Ascending aorta (tissue), 2 donors: Measurements from ENCODE around the gene FAM174C. TPM values are rescaled to one million over a fixed set of nuclear protein-coding genes. Genes with fewer than 3 reads are reported as not detected.
"Not testable (repeated sequence)": the region's sequence is repeated elsewhere in the genome, so short reads cannot be mapped to it uniquely, and the experiment has no call there.

Experiments used
- DNase-seq, 2 donors: peaks; one replicate each; pipeline ENCODE4 v3.0.0-alpha.2; 2019; ENCODE audit warnings: low spot score in 2 of 2
- H3K27ac ChIP-seq, 2 donors: fragments of 200-600 bp; sonication (generic); one replicate each; pipeline ENCODE4 v1.5.1; 2016 to 2017; ENCODE audit warnings: mild to moderate bottlenecking in 1 of 2
- H3K27me3 ChIP-seq: fragments of 200-600 bp; sonication (generic); one replicate; pipeline ENCODE4 v1.5.1; 2017
- H3K36me3 ChIP-seq, 2 donors: fragments of 200-600 bp; sonication (generic); one replicate each; pipeline ENCODE4 v1.5.1; 2016
- H3K4me1 ChIP-seq, 2 donors: fragments of 200-600 bp; sonication (generic); one replicate each; pipeline ENCODE4 v1.5.1; 2016 to 2017; ENCODE audit warnings: mild to moderate bottlenecking in 1 of 2
- H3K4me3 ChIP-seq, 2 donors: fragments of 200-600 bp; sonication (generic); one replicate each; pipeline ENCODE4 v1.5.1; 2016 to 2017; ENCODE audit warnings: mild to moderate bottlenecking in 1 of 2
- H3K9me3 ChIP-seq, 2 donors: fragments of 200-600 bp; sonication (generic); one replicate each; pipeline ENCODE4 v1.5.1; 2016
- CTCF ChIP-seq, 3 experiments: fragments of 200-600 bp in 2 of 3; fragments of 450-650 bp in 1 of 3; sonication (generic) in 2 of 3; IDR thresholded peaks; one replicate each; pipeline ENCODE4 v1.5.1; 2016 to 2019; ENCODE audit warnings: antibody characterized with exemption in 3 of 3, mild to moderate bottlenecking in 1 of 3, moderate library complexity in 1 of 3
- intact Hi-C: fragments of 100-400 bp; cut with DNase I; formaldehyde crosslinking; loops from one replicate; pipeline ENCODE4 v1.15.1; 2023
- total RNA-seq: library from RNA; depleted of rRNA; stranded (reverse); fragments of >200 nt; gene quantifications from one replicate; pipeline ENCODE4 v1.1.0, GENCODE V29; 2016

The FAM174C gene
- total RNA-seq, 1 donor from 2014 or later: 156 TPM

- Histone ChIP-seq H3K27ac (no peak overlapping the region), H3K9me3 (no peaks in the 10 kb centered on the region), H3K36me3 (no peaks in the 10 kb centered on the region), H3K4me3 (no peak overlapping the region), H3K27me3 (peaks cover 15% of the 10 kb centered on the region), H3K4me1 (peaks cover 3% of the 10 kb centered on the region in 2 donors)
- TF ChIP-seq CTCF (IDR thresholded peaks at IDR 0.05): no peak
- intact Hi-C loops: no loop called here
- no peak for DNase-seq
These were observed 22.9 kb downstream of the FAM174C start for GRCh38 chr19:1298235-1298634.

- Histone ChIP-seq H3K27ac (no peak overlapping the region), H3K27me3 (peaks cover 5% of the 10 kb centered on the region), H3K9me3 (no peaks in the 10 kb centered on the region), H3K4me1 (peaks cover 3% of the 10 kb centered on the region in 2 donors), H3K36me3 (no peaks in the 10 kb centered on the region), H3K4me3 (no peak overlapping the region)
- no peak for TF ChIP-seq CTCF (IDR thresholded peaks at IDR 0.05)
- intact Hi-C loops: no loop called here
- DNase-seq: no peak
These were observed 24.5 kb downstream of the FAM174C start for GRCh38 chr19:1299801-1300200.

- no peak for DNase-seq
- TF ChIP-seq CTCF (IDR thresholded peaks at IDR 0.05): no peak
- Histone ChIP-seq H3K27me3 (no peaks in the 10 kb centered on the region), H3K27ac (no peak overlapping the region), H3K9me3 (no peaks in the 10 kb centered on the region), H3K4me3 (no peak overlapping the region), H3K36me3 (no peaks in the 10 kb centered on the region), H3K4me1 (no peaks in the 10 kb centered on the region)
- intact Hi-C loops: no loop called here
These were observed 25.6 kb downstream of the FAM174C start for GRCh38 chr19:1300744-1301490.

GRCh38 chr19:1302533-1303239 lies 27.4 kb downstream of the FAM174C start:
- Histone ChIP-seq H3K4me3 (no peak overlapping the region), H3K36me3 (no peaks in the 10 kb centered on the region), H3K27ac (no peak overlapping the region), H3K9me3 (no peaks in the 10 kb centered on the region), H3K27me3 (no peaks in the 10 kb centered on the region), H3K4me1 (no peaks in the 10 kb centered on the region)
- TF ChIP-seq CTCF (IDR thresholded peaks at IDR 0.05): no peak
- no peak for DNase-seq
- intact Hi-C loops: no loop called here

- no peak overlapping the region for H3K27ac ChIP-seq
- intact Hi-C loops: no loop called here
These were observed 29.0 kb downstream of the FAM174C start for GRCh38 chr19:1304197-1304924.

GRCh38 chr19:1305354-1305753 lies 30.0 kb downstream of the FAM174C start:
- intact Hi-C loops, H3K4me1 ChIP-seq: not testable (repeated sequence)

More at GRCh38 chr19:1304197-1304924, 29.0 kb downstream of the FAM174C start:
- no peak for DNase-seq
- Histone ChIP-seq H3K27me3 (no peaks in the 10 kb centered on the region), H3K9me3 (no peaks in the 10 kb centered on the region), H3K4me1 (no peaks in the 10 kb centered on the region), H3K4me3 (no peak overlapping the region), H3K36me3 (no peaks in the 10 kb centered on the region)
- no peak for TF ChIP-seq CTCF (IDR thresholded peaks at IDR 0.05)

More at GRCh38 chr19:1305354-1305753, 30.0 kb downstream of the FAM174C start:
- H3K27ac ChIP-seq, H3K36me3 ChIP-seq, H3K9me3 ChIP-seq, DNase-seq, H3K27me3 ChIP-seq, H3K4me3 ChIP-seq: not testable (repeated sequence)
